Measurements from ENCODE around the gene PIK3R1.

DNA sequence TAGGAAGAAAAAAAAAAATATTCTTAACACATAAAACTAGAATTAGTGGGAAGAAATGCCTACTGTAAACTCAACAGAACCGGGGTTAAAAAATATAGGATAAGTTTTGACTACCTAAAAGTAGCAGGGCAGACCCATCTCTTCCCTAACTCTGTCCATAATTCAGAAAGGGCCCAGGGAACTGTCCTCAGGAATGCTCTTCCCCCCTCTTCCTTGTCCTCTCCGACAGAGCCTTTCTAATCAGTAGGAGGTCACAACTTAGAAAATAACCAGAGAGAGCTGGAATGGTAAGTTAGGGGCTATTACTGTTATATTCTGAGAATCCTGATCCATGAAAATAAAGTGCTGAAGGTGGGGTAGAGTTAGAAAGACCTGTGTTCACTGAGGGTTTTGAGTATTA lies 22.2 kb downstream of the PIK3R1 start:
- TF ChIP-seq CTCF (IDR thresholded peaks at IDR 0.05) (no peak), POLR2A (IDR thresholded peaks at IDR 0.05) (no peak)
